Measurements from ENCODE around the gene PHOX2B. TPM values are rescaled to one million over a fixed set of nuclear protein-coding genes. Genes with fewer than 3 reads are reported as not detected.

PHOX2B gene
- total and polyA plus RNA-seq, 2 of the 8 experiments (the other 6 are each of a cell fraction or from before 2014, with no cell fraction given), result not detected

GRCh38 chr4:41709844-41710481, 38.6 kb downstream of the PHOX2B start:
- no peak for FAIRE-seq
- POLR2A ChIA-PET (ENCODE audit: partially characterized antibody), result no interaction called here
- H2BK20ac ChIP-seq (ENCODE audit: low read length), result no peak overlapping the region

More at GRCh38 chr4:41709844-41710481, 38.6 kb downstream of the PHOX2B start:
- Histone ChIP-seq H2BK120ac (replicated peaks; ENCODE audit: low read depth, low read length) (no peak overlapping the region), H2BK12ac (ENCODE audit: low read depth, low read length) (no peak overlapping the region), H2BK5ac (ENCODE audit: low read depth, low read length) (no peak overlapping the region), H4K91ac (replicated peaks; ENCODE audit: insufficient read length, low read length) (no peak overlapping the region), H3K9ac (replicated peaks in 1 of 4; ENCODE audit: extremely low read depth in 1 of 4, low read depth in 3 of 4, low read length in 3 of 4) (no peak overlapping the region), H3K27me3 (replicated peaks in 1 of 4; ENCODE audit: control insufficient read depth in 3 of 4, extremely low read depth in 1 of 4, insufficient read depth in 3 of 4, low read length in 3 of 4) (no peaks in the 10 kb centered on the region; a peak in 1 of 7 replicates), H3K9me3 (ENCODE audit: insufficient read depth in 2 of 2, low read depth in 1 of 2, low read length in 1 of 2) (no peaks in the 10 kb centered on the region), H3K23me2 (ENCODE audit: low read depth, low read length) (no peaks in the 10 kb centered on the region), H3K18ac (ENCODE audit: extremely low read depth, low read length) (no peak overlapping the region), H3K56ac (replicated peaks; ENCODE audit: insufficient read length, low read depth, low read length) (no peak overlapping the region), H3K4me3 (ENCODE audit: extremely low read depth in 1 of 4, insufficient read depth in 2 of 4, low read depth in 3 of 4, low read length in 4 of 4) (no peak overlapping the region), H3K4me2 (ENCODE audit: insufficient read depth in 1 of 2, low read depth in 2 of 2, low read length in 2 of 2) (no peak overlapping the region), H3K27ac (ENCODE audit: low read depth, low read length) (no peak overlapping the region), H3K79me1 (ENCODE audit: low read depth, low read length) (no peaks in the 10 kb centered on the region), H2AFZ (ENCODE audit: low read length) (no peak overlapping the region; the same call in 1 of the 2 replicates), H2AK5ac (ENCODE audit: low read depth, low read length) (no peak overlapping the region), H4K5ac (ENCODE audit: insufficient read length, low read depth, low read length) (no peak overlapping the region), H3K4ac (replicated peaks; ENCODE audit: insufficient read length, low read depth, low read length) (no peak overlapping the region), H3K36me3 (ENCODE audit: control insufficient read depth in 2 of 4, insufficient read depth in 4 of 4, low read length in 3 of 4) (no peaks in the 10 kb centered on the region), H3K4me1 (replicated peaks in 1 of 4; ENCODE audit: control insufficient read depth in 3 of 4, insufficient read depth in 4 of 4, low read length in 3 of 4) (no peaks in the 10 kb centered on the region), H3K14ac (ENCODE audit: insufficient read length) (no peak overlapping the region), H3K23ac (ENCODE audit: insufficient read length) (no peak overlapping the region), H2BK15ac (ENCODE audit: low read length) (no peak overlapping the region), H4K8ac (ENCODE audit: extremely low read depth, insufficient read depth, low read length) (no peak overlapping the region), H4K20me1 (replicated peaks in 1 of 2; ENCODE audit: control insufficient read depth in 1 of 2, insufficient read depth in 2 of 2, low read length in 2 of 2) (no peaks in the 10 kb centered on the region), H3K79me2 (ENCODE audit: control insufficient read depth in 1 of 2, insufficient read depth in 2 of 2, low read length in 2 of 2) (no peaks in the 10 kb centered on the region)
- CTCF ChIA-PET (ENCODE audit: partially characterized antibody), result interaction anchor here (1.0 to 2.4 kb wide), 5 partner anchors 11 to 178 kb away, joined by 3 to 9 read pairs (median 6); no protein-coding TSS in a partner anchor
- TF ChIP-seq KDM1A (IDR thresholded peaks at IDR 0.05; ENCODE audit: borderline replicate concordance, low read length), result no peak
- no peak for TF ChIP-seq ZNF274 (IDR thresholded peaks at IDR 0.05; ENCODE audit: borderline replicate concordance, extremely low read depth, low read length)
- TF ChIP-seq GABPA (IDR thresholded peaks at IDR 0.05; ENCODE audit: borderline replicate concordance, insufficient read depth, low read length), result no peak
- TF ChIP-seq TAF7 (optimal IDR thresholded peaks at IDR 0.05; ENCODE audit: borderline replicate concordance, low read depth, low read length), result no peak
- TF ChIP-seq SP1 (IDR thresholded peaks at IDR 0.05; ENCODE audit: low read depth, low read length), result no peak
- TF ChIP-seq TEAD4 (IDR thresholded peaks at IDR 0.05; ENCODE audit: low read depth, low read length), result no peak
- TF ChIP-seq HDAC2 (IDR thresholded peaks at IDR 0.05; ENCODE audit: borderline replicate concordance in 1 of 2, low read depth in 2 of 2, low read length in 2 of 2), result no peak
- TF ChIP-seq SIRT6 (IDR thresholded peaks at IDR 0.05; ENCODE audit: low read length), result no peak
- no peak for TF ChIP-seq JUN (IDR thresholded peaks at IDR 0.05; ENCODE audit: low read depth, low read length)
- no peak for TF ChIP-seq POU5F1 (IDR thresholded peaks at IDR 0.05; ENCODE audit: low read depth, low read length)
- TF ChIP-seq SP4 (IDR thresholded peaks at IDR 0.05; ENCODE audit: low read length), result no peak
- WGBS, 2 experiments (ENCODE audit: extremely low coverage in 1 of 2, insufficient coverage in 1 of 2, insufficient read length in 1 of 2, insufficient replicate concordance in 2 of 2, low coverage in 1 of 2, low lambda C conversion rate in 2 of 2, missing lambda C conversion rate in 1 of 2), result 96% methylated on average over 5 of the region's 5 CpGs; no CpG with 5 or more reads in 1 of the 2 experiments
- no peak for DNase-seq (ENCODE audit: low read depth in 1 of 2, low spot score in 2 of 2)
